GM13976 (cell line): ENCODE data around the gene FOXK1.

Experiments
- DNase-seq: peaks from one replicate; pipeline ENCODE4 v3.0.0; 2012; ENCODE audit warnings: low spot score
- CTCF ChIP-seq: IDR thresholded peaks from 2 replicates; pipeline ENCODE4 v1.5.1; 2012; ENCODE audit warnings: borderline replicate concordance, mild to moderate bottlenecking; ENCODE audit not compliant: insufficient read depth; ENCODE audit errors: extremely low read depth, missing control alignments, control extremely low read depth
- in situ Hi-C: fragments of 300-500 bp; cut with MboI; formaldehyde crosslinking; loops from one replicate; pipeline ENCODE4 v1.12.0; 2022; ENCODE audit warnings: low sequenced_read_pairs, mixed read lengths, inconsistent platforms; ENCODE audit not compliant: unreplicated experiment

The FOXK1 gene

GRCh38 chr7:4797858-4798705 is 116.0 kb downstream of the FOXK1 start:
- in situ Hi-C loops: loop anchor here (10.0 kb wide), 1 partner anchor 287 kb away; no protein-coding TSS in a partner anchor
- TF ChIP-seq CTCF: peak; percentile 98
- peak; percentile 86 for DNase-seq

GRCh38 chr7:4798706-4799235 is 116.7 kb downstream of the FOXK1 start:
- in situ Hi-C loops: loop anchor here (10.0 kb wide), 1 partner anchor 286 kb away; no protein-coding TSS in a partner anchor
- DNase-seq: no peak
- TF ChIP-seq CTCF: no peak

GRCh38 chr7:4799508-4800268 is 117.6 kb downstream of the FOXK1 start:
- in situ Hi-C loops: loop anchor here (10.0 kb wide), 1 partner anchor 285 kb away; no protein-coding TSS in a partner anchor
- TF ChIP-seq CTCF: no peak
- DNase-seq: no peak

- TF ChIP-seq CTCF: no peak
- in situ Hi-C loops: no loop called here
- no peak for DNase-seq
Measured at GRCh38 chr7:4800487-4800886, 118.4 kb downstream of the FOXK1 start.

GRCh38 chr7:4800926-4801838 is 119.1 kb downstream of the FOXK1 start:
- in situ Hi-C loops: no loop called here
- no peak for TF ChIP-seq CTCF
- DNase-seq: no peak
